ENCODE results near the gene SPART. TPM values are rescaled to one million over a fixed set of nuclear protein-coding genes. Genes with fewer than 3 reads are reported as not detected.

The SPART gene
- total and polyA plus RNA-seq, 9 of the 15 experiments (the other 6 are each of a cell fraction or from before 2014, with no cell fraction given), result 18.7 to 79.0 (median 41.0) TPM

DNA sequence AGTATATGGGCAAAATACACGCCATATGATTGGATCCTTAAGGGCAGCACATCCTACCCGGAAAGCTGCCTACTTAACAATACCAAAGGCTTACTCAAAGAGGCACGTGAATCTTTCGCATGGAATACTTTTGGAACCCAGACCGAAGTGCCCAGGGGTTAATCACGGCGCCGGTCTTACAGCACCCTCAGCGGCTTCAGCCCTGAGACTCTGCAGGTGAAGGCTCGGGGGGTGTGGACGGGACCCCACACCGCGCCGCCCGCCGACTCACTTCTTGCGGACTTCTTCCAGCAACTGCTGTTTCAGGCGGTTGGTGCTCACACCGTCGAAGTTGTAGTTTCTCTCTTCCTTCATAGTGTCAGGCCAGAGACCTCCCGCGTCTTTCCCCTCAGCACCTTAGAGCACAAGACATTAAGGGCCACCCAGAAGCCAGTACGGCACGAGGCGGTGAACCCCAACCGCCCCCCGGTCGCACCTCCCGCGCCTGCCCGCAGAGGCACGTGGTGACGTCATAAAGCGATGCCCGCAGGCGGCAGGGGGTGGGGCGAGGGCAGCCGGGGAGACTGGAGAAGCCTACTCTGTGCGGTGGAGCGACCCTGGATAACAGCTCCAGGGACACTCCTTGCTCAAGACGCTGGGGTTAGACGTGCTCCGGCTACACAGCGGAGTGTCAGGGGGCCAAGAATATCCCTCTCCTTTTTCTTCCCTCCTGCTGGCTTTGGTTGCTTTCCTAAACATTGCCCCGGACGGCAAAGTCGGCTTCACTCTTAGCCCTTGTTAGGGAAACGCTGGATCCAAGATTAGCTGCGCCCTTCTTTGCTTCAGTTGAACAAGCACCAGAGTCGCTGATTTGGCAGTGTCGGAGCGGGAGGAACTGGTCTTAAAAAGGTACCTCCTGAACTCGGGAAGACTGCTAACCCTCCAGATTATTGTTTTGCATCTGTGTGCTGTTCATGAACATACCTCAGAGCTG is 48.5 kb downstream of the SPART start, which contains the start of gene CCDC169 (continued):
- TF ChIP-seq ZNF184 (CRISPR knock-in tag; IDR thresholded peaks at IDR 0.05), result no peak
- TF ChIP-seq, protein P1, sequence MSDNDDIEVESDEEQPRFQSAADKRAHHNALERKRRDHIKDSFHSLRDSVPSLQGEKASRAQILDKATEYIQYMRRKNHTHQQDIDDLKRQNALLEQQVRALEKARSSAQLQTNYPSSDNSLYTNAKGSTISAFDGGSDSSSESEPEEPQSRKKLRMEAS (CRISPR knock-in tag; IDR thresholded peaks at IDR 0.05), result peak; percentile 91
- peak; percentile 98 for TF ChIP-seq ATF7 (IDR thresholded peaks at IDR 0.05)
- no peak for TF ChIP-seq ZBTB1 (CRISPR knock-in tag; IDR thresholded peaks at IDR 0.05; ENCODE audit: borderline replicate concordance, low read depth)
- TF ChIP-seq ZNF766 (CRISPR knock-in tag; conservative IDR thresholded peaks at IDR 0.05), result no peak
- TF ChIP-seq, protein P2, sequence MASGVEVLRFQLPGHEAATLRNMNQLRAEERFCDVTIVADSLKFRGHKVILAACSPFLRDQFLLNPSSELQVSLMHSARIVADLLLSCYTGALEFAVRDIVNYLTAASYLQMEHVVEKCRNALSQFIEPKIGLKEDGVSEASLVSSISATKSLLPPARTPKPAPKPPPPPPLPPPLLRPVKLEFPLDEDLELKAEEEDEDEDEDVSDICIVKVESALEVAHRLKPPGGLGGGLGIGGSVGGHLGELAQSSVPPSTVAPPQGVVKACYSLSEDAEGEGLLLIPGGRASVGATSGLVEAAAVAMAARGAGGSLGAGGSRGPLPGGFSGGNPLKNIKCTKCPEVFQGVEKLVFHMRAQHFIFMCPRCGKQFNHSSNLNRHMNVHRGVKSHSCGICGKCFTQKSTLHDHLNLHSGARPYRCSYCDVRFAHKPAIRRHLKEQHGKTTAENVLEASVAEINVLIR (CRISPR knock-in tag; IDR thresholded peaks at IDR 0.05), result peak; percentile 81
- TF ChIP-seq, protein P3, sequence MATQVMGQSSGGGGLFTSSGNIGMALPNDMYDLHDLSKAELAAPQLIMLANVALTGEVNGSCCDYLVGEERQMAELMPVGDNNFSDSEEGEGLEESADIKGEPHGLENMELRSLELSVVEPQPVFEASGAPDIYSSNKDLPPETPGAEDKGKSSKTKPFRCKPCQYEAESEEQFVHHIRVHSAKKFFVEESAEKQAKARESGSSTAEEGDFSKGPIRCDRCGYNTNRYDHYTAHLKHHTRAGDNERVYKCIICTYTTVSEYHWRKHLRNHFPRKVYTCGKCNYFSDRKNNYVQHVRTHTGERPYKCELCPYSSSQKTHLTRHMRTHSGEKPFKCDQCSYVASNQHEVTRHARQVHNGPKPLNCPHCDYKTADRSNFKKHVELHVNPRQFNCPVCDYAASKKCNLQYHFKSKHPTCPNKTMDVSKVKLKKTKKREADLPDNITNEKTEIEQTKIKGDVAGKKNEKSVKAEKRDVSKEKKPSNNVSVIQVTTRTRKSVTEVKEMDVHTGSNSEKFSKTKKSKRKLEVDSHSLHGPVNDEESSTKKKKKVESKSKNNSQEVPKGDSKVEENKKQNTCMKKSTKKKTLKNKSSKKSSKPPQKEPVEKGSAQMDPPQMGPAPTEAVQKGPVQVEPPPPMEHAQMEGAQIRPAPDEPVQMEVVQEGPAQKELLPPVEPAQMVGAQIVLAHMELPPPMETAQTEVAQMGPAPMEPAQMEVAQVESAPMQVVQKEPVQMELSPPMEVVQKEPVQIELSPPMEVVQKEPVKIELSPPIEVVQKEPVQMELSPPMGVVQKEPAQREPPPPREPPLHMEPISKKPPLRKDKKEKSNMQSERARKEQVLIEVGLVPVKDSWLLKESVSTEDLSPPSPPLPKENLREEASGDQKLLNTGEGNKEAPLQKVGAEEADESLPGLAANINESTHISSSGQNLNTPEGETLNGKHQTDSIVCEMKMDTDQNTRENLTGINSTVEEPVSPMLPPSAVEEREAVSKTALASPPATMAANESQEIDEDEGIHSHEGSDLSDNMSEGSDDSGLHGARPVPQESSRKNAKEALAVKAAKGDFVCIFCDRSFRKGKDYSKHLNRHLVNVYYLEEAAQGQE (IDR thresholded peaks at IDR 0.05; ENCODE audit: borderline replicate concordance), result no peak
- TF ChIP-seq, protein P3 (CRISPR knock-in tag; IDR thresholded peaks at IDR 0.05; ENCODE audit: low read depth), result no peak

Data from K562 (cell line).